ENCODE results near the gene ADAM12. TPM values are rescaled to one million over a fixed set of nuclear protein-coding genes. Genes with fewer than 3 reads are reported as not detected.
A peak's percentile ranks its signal among the peaks of the same experiment; 100 is the strongest.

ADAM12 gene
- total and polyA plus RNA-seq, 2 donors (not counting 1 experiment from before 2014, with no cell fraction given), result 21.0 to 56.9 TPM

DNA sequence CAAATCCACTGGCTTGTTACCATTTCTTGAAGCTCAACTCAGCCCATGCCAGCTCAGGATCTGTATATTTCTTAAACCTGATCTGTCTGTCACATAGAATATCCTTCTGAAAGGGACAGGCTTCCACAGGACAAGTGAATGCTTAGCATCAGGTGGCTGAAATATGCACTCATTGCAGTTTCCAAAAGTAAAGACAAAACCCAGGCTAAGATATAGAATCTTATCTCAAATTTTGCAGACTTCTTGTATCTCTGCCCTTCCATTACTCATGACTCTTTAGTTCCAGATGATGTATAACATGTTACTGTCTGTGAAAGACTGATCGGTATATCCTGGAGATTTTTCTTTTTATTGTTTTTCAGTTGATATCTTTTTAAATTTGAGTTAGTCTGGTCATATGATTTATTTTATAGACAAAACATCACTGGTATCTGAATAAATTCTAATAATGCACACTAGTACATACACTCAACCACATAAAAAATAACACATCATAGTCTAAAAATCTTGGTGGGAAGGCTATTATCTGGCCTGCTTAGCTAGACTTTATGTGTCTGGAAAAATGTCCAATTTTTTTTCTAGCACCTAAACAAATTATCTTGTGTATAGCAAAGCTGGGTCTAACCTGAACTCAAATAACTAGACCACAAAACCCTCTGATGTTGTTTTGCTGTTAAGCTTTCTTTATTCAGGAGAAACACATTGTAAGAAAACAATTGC is 182.6 kb downstream of the ADAM12 start:
- no peak overlapping the region for H2AFZ ChIP-seq (ENCODE audit: low read length)
- H3K27me3 ChIP-seq (ENCODE audit: control insufficient read depth, insufficient read depth, low read length), result no peaks in the 10 kb centered on the region
- peak in 1 of 2 donors; percentile 71 for DNase-seq (ENCODE audit: low read depth in 2 of 2)
- peaks cover 3% of the 10 kb centered on the region for H3K4me1 ChIP-seq (ENCODE audit: control insufficient read depth, extremely low read depth, insufficient read depth, low read length)
- no peaks in the 10 kb centered on the region for H3K9me3 ChIP-seq (ENCODE audit: control insufficient read depth, insufficient read depth, low read depth, low read length)
- H3K36me3 ChIP-seq (ENCODE audit: control insufficient read depth, insufficient read depth, low read length), result no peaks in the 10 kb centered on the region
- no peak overlapping the region for H3K4me3 ChIP-seq (replicated peaks in 1 of 4; ENCODE audit: control extremely low read depth in 1 of 4, insufficient read depth in 1 of 4, low read depth in 3 of 4, low read length in 4 of 4)
- no peak for TF ChIP-seq EZH2 (IDR thresholded peaks at IDR 0.05; ENCODE audit: low read length, missing control alignments)
- TF ChIP-seq, protein P1, sequence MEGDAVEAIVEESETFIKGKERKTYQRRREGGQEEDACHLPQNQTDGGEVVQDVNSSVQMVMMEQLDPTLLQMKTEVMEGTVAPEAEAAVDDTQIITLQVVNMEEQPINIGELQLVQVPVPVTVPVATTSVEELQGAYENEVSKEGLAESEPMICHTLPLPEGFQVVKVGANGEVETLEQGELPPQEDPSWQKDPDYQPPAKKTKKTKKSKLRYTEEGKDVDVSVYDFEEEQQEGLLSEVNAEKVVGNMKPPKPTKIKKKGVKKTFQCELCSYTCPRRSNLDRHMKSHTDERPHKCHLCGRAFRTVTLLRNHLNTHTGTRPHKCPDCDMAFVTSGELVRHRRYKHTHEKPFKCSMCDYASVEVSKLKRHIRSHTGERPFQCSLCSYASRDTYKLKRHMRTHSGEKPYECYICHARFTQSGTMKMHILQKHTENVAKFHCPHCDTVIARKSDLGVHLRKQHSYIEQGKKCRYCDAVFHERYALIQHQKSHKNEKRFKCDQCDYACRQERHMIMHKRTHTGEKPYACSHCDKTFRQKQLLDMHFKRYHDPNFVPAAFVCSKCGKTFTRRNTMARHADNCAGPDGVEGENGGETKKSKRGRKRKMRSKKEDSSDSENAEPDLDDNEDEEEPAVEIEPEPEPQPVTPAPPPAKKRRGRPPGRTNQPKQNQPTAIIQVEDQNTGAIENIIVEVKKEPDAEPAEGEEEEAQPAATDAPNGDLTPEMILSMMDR (conservative IDR thresholded peaks at IDR 0.05 in 1 of 2, IDR thresholded peaks at IDR 0.05 in 1 of 2; ENCODE audit: low read depth in 1 of 2, low read length in 2 of 2), result no peak
- no peak overlapping the region for H3K9ac ChIP-seq (ENCODE audit: insufficient read depth, low read length)
- no peak overlapping the region for H3K4me2 ChIP-seq (ENCODE audit: extremely low read depth, insufficient read depth, low read length)
- H3K27ac ChIP-seq (ENCODE audit: insufficient read depth, low read length), result no peak overlapping the region
- H3K79me2 ChIP-seq (ENCODE audit: control insufficient read depth, insufficient read depth, low read length), result no peaks in the 10 kb centered on the region
- H4K20me1 ChIP-seq (ENCODE audit: control insufficient read depth, extremely low read depth, insufficient read depth, low read length), result no peaks in the 10 kb centered on the region

DNA sequence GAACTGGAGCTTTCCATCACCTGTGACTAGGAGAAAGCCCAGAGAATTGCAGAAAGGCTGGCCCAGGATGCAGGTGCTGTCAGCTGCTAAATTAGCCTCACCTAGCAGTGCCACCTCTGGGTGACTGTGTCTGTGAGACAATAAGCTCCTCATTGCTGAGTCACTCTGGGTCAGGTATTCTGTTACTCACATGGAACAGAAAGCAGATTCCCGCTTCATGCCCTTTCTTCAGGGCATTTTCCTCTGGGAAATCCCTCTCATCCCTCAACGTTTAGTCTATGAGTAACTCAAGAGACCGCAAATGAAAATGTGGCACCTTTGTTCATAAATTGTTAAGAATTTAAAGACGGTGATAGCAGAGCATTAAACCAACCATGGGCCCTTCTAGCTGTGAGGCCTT is 184.0 kb downstream of the ADAM12 start:
- Histone ChIP-seq H3K4me1 (ENCODE audit: control insufficient read depth, extremely low read depth, insufficient read depth, low read length) (peaks cover 6% of the 10 kb centered on the region), H3K4me2 (ENCODE audit: extremely low read depth, insufficient read depth, low read length) (no peak overlapping the region), H3K4me3 (replicated peaks in 1 of 4; ENCODE audit: control extremely low read depth in 1 of 4, insufficient read depth in 1 of 4, low read depth in 3 of 4, low read length in 4 of 4) (no peak overlapping the region), H3K27ac (ENCODE audit: insufficient read depth, low read length) (no peak overlapping the region), H2AFZ (ENCODE audit: low read length) (no peak overlapping the region), H3K9ac (ENCODE audit: insufficient read depth, low read length) (no peak overlapping the region), H3K79me2 (ENCODE audit: control insufficient read depth, insufficient read depth, low read length) (no peaks in the 10 kb centered on the region), H3K27me3 (ENCODE audit: control insufficient read depth, insufficient read depth, low read length) (no peaks in the 10 kb centered on the region), H3K36me3 (ENCODE audit: control insufficient read depth, insufficient read depth, low read length) (no peaks in the 10 kb centered on the region), H4K20me1 (ENCODE audit: control insufficient read depth, extremely low read depth, insufficient read depth, low read length) (no peaks in the 10 kb centered on the region), H3K9me3 (ENCODE audit: control insufficient read depth, insufficient read depth, low read depth, low read length) (no peaks in the 10 kb centered on the region)
- TF ChIP-seq, protein P1 (conservative IDR thresholded peaks at IDR 0.05 in 1 of 2, IDR thresholded peaks at IDR 0.05 in 1 of 2; ENCODE audit: low read depth in 1 of 2, low read length in 2 of 2), result no peak
- no peak for TF ChIP-seq EZH2 (IDR thresholded peaks at IDR 0.05; ENCODE audit: low read length, missing control alignments)
- peak in 1 of 2 donors; percentile 65 for DNase-seq (ENCODE audit: low read depth in 2 of 2)

DNA sequence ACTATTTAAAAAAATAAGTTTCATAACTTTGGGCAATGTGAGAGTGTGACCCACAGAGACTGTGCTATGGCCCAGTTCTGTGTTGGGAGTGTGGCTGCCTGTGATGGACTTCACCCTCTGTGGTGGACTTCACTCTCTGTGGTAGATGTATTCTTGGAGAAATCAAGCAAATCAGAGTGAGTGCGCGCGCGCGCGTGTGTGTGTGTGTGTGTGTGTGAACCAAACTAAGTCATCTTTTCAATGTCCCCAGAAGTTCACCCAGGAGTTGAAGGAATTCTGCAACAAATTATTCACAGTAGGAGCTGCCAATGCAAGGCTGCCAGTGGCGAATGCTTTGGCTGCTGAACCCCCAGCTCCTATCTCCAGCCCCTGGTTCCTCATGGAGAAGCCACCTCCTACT is 184.5 kb downstream of the ADAM12 start:
- Histone ChIP-seq H3K4me1 (ENCODE audit: control insufficient read depth, extremely low read depth, insufficient read depth, low read length) (peaks cover 8% of the 10 kb centered on the region), H3K27ac (ENCODE audit: insufficient read depth, low read length) (no peak overlapping the region), H3K79me2 (ENCODE audit: control insufficient read depth, insufficient read depth, low read length) (no peaks in the 10 kb centered on the region), H3K36me3 (ENCODE audit: control insufficient read depth, insufficient read depth, low read length) (no peaks in the 10 kb centered on the region), H3K9ac (ENCODE audit: insufficient read depth, low read length) (no peak overlapping the region), H2AFZ (ENCODE audit: low read length) (no peak overlapping the region), H3K4me2 (ENCODE audit: extremely low read depth, insufficient read depth, low read length) (no peak overlapping the region), H3K9me3 (ENCODE audit: control insufficient read depth, insufficient read depth, low read depth, low read length) (no peaks in the 10 kb centered on the region), H3K4me3 (replicated peaks in 1 of 4; ENCODE audit: control extremely low read depth in 1 of 4, insufficient read depth in 1 of 4, low read depth in 3 of 4, low read length in 4 of 4) (no peak overlapping the region), H4K20me1 (ENCODE audit: control insufficient read depth, extremely low read depth, insufficient read depth, low read length) (no peaks in the 10 kb centered on the region), H3K27me3 (ENCODE audit: control insufficient read depth, insufficient read depth, low read length) (no peaks in the 10 kb centered on the region)
- TF ChIP-seq, protein P1 (conservative IDR thresholded peaks at IDR 0.05 in 1 of 2, IDR thresholded peaks at IDR 0.05 in 1 of 2; ENCODE audit: low read depth in 1 of 2, low read length in 2 of 2), result no peak
- TF ChIP-seq EZH2 (IDR thresholded peaks at IDR 0.05; ENCODE audit: low read length, missing control alignments), result no peak
- DNase-seq (ENCODE audit: low read depth in 2 of 2), result peak in 1 of 2 donors; percentile 66

Data from fibroblast of lung (primary cell).